ENCODE measurements around the gene NEDD8.
"Not testable (repeated sequence)": the region's sequence is repeated elsewhere in the genome, so short reads cannot be mapped to it uniquely, and the experiment has no call there.

The NEDD8 gene

GRCh38 chr14:24245350-24245749, 13.2 kb upstream of the NEDD8 start:
- Mint-ChIP-seq H3K36me3 (ENCODE audit: low read depth) (peaks cover 15% of the 10 kb centered on the region), H3K27ac (peak overlapping the region; percentile 73), H3K4me1 (ENCODE audit: low read depth) (peaks cover 42% of the 10 kb centered on the region)
- not testable (repeated sequence) for H3K27me3 Mint-ChIP-seq (ENCODE audit: low read depth); H3K4me3 Mint-ChIP-seq; H3K9me3 Mint-ChIP-seq

- H3K36me3 Mint-ChIP-seq (ENCODE audit: low read depth) = peaks cover 23% of the 10 kb centered on the region
- H3K4me3 Mint-ChIP-seq = peak overlapping the region; percentile 88
- peak overlapping the region; percentile 97 for H3K27ac Mint-ChIP-seq
- H3K27me3 Mint-ChIP-seq (ENCODE audit: low read depth) = no peaks in the 10 kb centered on the region
- no peaks in the 10 kb centered on the region for H3K9me3 Mint-ChIP-seq
- peaks cover 47% of the 10 kb centered on the region for H3K4me1 Mint-ChIP-seq (ENCODE audit: low read depth)
Measured at GRCh38 chr14:24243336-24243836, 11.2 kb upstream of the NEDD8 start.

- H3K4me3 Mint-ChIP-seq = peak overlapping the region; percentile 88
- H3K27ac Mint-ChIP-seq = peak overlapping the region; percentile 97
- H3K36me3 Mint-ChIP-seq (ENCODE audit: low read depth) = peaks cover 37% of the 10 kb centered on the region
- peaks cover 46% of the 10 kb centered on the region for H3K4me1 Mint-ChIP-seq (ENCODE audit: low read depth)
- no peaks in the 10 kb centered on the region for H3K27me3 Mint-ChIP-seq (ENCODE audit: low read depth)
- no peaks in the 10 kb centered on the region for H3K9me3 Mint-ChIP-seq
Measured at GRCh38 chr14:24241829-24242443, 9.8 kb upstream of the NEDD8 start.

GRCh38 chr14:24240110-24240918, 8.1 kb upstream of the NEDD8 start:
- Mint-ChIP-seq H3K9me3 (no peaks in the 10 kb centered on the region), H3K27me3 (ENCODE audit: low read depth) (no peaks in the 10 kb centered on the region), H3K27ac (peak overlapping the region; percentile 6), H3K4me3 (peak overlapping the region; percentile 88), H3K4me1 (ENCODE audit: low read depth) (peaks cover 51% of the 10 kb centered on the region), H3K36me3 (ENCODE audit: low read depth) (peaks cover 51% of the 10 kb centered on the region)

GRCh38 chr14:24238527-24239037, 6.4 kb upstream of the NEDD8 start:
- no peaks in the 10 kb centered on the region for H3K27me3 Mint-ChIP-seq (ENCODE audit: low read depth)
- peaks cover 58% of the 10 kb centered on the region for H3K36me3 Mint-ChIP-seq (ENCODE audit: low read depth)
- no peak overlapping the region for H3K27ac Mint-ChIP-seq
- H3K4me1 Mint-ChIP-seq (ENCODE audit: low read depth) = peaks cover 55% of the 10 kb centered on the region
- no peak overlapping the region for H3K4me3 Mint-ChIP-seq
- H3K9me3 Mint-ChIP-seq = no peaks in the 10 kb centered on the region

DNA sequence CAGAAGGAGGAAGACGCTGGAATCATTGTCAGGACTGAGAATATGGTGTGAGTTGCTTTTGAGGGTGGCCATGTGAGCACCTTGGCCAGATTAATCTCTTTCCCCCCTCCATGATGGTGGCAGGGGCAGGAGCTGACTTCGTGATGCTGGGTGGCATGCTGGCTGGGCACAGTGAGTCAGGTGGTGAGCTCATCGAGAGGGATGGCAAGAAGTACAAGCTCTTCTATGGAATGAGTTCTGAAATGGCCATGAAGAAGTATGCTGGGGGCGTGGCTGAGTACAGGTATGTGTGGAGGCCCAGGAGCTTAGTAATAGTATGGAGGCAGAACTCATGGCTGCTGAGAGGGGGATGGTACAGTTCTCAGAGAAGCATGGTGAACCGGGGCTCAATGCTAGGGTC, 6.0 kb upstream of the NEDD8 start:
- Mint-ChIP-seq H3K4me1 (ENCODE audit: low read depth) (peaks cover 57% of the 10 kb centered on the region), H3K27ac (no peak overlapping the region), H3K27me3 (ENCODE audit: low read depth) (no peaks in the 10 kb centered on the region), H3K4me3 (no peak overlapping the region), H3K9me3 (no peaks in the 10 kb centered on the region), H3K36me3 (ENCODE audit: low read depth) (peaks cover 58% of the 10 kb centered on the region)

DNA sequence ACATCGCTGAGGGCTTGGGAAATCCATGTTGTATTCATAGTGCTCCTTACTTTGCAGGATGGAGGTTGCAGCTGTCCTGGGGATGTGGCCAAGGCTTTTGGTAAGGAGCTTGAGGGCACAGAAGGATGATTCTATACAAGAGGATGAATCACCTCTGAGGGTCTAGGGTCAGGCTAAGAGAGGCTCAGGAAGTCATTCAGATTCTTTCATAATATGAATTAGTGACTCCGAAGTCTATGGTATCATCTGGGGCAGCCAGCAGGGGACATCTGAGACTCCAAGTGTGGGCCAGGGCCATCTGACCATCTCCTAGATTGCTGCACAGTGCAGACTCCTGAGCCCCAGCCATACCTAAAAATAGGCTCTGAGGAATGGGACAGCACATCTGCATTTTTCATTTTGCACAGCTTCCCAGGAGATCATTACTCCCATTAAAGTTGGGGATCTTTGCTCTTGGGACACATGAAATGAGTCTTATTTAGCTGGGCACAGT, 5.3 kb upstream of the NEDD8 start:
- no peaks in the 10 kb centered on the region for H3K27me3 Mint-ChIP-seq (ENCODE audit: low read depth)
- H3K4me1 Mint-ChIP-seq (ENCODE audit: low read depth) = peaks cover 57% of the 10 kb centered on the region
- H3K4me3 Mint-ChIP-seq = no peak overlapping the region
- H3K9me3 Mint-ChIP-seq = no peaks in the 10 kb centered on the region
- peak overlapping the region; percentile 4 for H3K27ac Mint-ChIP-seq
- H3K36me3 Mint-ChIP-seq (ENCODE audit: low read depth) = peaks cover 58% of the 10 kb centered on the region

- Mint-ChIP-seq H3K27ac (peak overlapping the region; percentile 4), H3K4me3 (no peak overlapping the region), H3K27me3 (ENCODE audit: low read depth) (no peaks in the 10 kb centered on the region), H3K36me3 (ENCODE audit: low read depth) (peaks cover 56% of the 10 kb centered on the region), H3K9me3 (no peaks in the 10 kb centered on the region), H3K4me1 (ENCODE audit: low read depth) (peaks cover 55% of the 10 kb centered on the region)
Measured at GRCh38 chr14:24236689-24237462, 4.7 kb upstream of the NEDD8 start.

GRCh38 chr14:24235804-24236688, 3.9 kb upstream of the NEDD8 start:
- H3K27ac Mint-ChIP-seq = no peak overlapping the region
- no peak overlapping the region for H3K4me3 Mint-ChIP-seq
- no peaks in the 10 kb centered on the region for H3K9me3 Mint-ChIP-seq
- H3K36me3 Mint-ChIP-seq (ENCODE audit: low read depth) = peaks cover 55% of the 10 kb centered on the region
- peaks cover 61% of the 10 kb centered on the region for H3K4me1 Mint-ChIP-seq (ENCODE audit: low read depth)
- H3K27me3 Mint-ChIP-seq (ENCODE audit: low read depth) = no peaks in the 10 kb centered on the region

- Mint-ChIP-seq H3K9me3 (no peaks in the 10 kb centered on the region), H3K27me3 (ENCODE audit: low read depth) (no peaks in the 10 kb centered on the region), H3K4me1 (ENCODE audit: low read depth) (peaks cover 48% of the 10 kb centered on the region), H3K27ac (peak overlapping the region; percentile 35), H3K4me3 (peak overlapping the region; percentile 61), H3K36me3 (ENCODE audit: low read depth) (peaks cover 43% of the 10 kb centered on the region)
Measured at GRCh38 chr14:24234095-24235005, 2.2 kb upstream of the NEDD8 start.

- Mint-ChIP-seq H3K27ac (peak overlapping the region; percentile 44), H3K9me3 (no peaks in the 10 kb centered on the region), H3K4me3 (peak overlapping the region; percentile 97), H3K4me1 (ENCODE audit: low read depth) (peaks cover 44% of the 10 kb centered on the region), H3K36me3 (ENCODE audit: low read depth) (peaks cover 38% of the 10 kb centered on the region), H3K27me3 (ENCODE audit: low read depth) (no peaks in the 10 kb centered on the region)
Measured at GRCh38 chr14:24233538-24233866, 1.3 kb upstream of the NEDD8 start.

DNA sequence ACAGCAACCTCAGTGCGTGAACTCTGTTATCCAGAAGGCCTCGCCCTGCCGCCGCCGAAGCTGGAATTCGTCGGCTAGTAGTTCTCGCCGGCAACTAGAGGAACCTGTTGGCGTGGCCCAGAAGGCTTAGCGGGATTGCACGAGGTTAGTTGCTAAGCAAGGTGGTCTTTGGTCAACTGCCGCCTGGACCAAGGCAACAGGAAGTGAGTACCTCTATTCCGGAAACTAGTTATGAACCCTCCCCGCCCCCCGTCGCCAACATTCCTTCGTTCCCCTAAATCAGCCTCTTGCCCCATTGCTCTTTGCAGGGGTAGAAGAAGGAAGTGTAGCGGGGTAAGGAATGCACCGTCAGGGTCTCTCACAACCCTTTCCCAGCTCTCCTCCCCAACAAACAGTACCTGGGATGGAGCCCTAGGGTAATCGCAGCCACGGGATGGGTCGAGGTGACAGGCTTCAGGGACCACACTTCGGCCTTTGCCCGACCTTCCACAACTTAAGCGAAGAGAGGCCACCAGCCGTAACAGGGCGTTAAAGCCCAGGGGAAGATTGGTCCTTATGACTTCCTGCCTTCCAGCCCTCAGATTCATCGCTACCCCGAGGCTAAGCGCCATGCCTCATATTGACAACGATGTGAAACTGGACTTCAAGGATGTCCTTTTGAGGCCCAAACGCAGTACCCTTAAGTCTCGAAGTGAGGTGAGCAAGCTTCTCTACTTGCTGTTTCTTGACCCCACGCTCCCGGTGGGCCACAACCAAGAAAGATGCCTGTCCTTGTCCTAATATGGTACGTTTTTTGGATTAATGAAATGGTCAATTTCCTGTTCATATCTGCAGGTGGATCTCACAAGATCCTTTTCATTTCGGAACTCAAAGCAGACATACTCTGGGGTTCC, 724 bp upstream of the NEDD8 start, which contains the start of gene GMPR2:
GMPR2 (plus strand) TSS at position 285 of the 893 bp plus-strand sequence; CDS start at position 610, 325 bp downstream.
- H3K4me1 Mint-ChIP-seq (ENCODE audit: low read depth) = peaks cover 41% of the 10 kb centered on the region
- peak within 1 kb of the TSS; percentile 91 for H3K27ac Mint-ChIP-seq
- peak within 1 kb of the TSS; percentile 97 for H3K4me3 Mint-ChIP-seq
- no peaks in the 10 kb centered on the region for H3K9me3 Mint-ChIP-seq
- H3K27me3 Mint-ChIP-seq (ENCODE audit: low read depth) = no peaks in the 10 kb centered on the region
- peaks cover 33% of the 10 kb centered on the region for H3K36me3 Mint-ChIP-seq (ENCODE audit: low read depth)
